ENCODE measurements around the gene LYST. TPM values are rescaled to one million over a fixed set of nuclear protein-coding genes. Genes with fewer than 3 reads are reported as not detected.

LYST gene
- total RNA-seq, 3 donors from 2014 or later: 30.3 to 35.2 (median 33.7) TPM

DNA sequence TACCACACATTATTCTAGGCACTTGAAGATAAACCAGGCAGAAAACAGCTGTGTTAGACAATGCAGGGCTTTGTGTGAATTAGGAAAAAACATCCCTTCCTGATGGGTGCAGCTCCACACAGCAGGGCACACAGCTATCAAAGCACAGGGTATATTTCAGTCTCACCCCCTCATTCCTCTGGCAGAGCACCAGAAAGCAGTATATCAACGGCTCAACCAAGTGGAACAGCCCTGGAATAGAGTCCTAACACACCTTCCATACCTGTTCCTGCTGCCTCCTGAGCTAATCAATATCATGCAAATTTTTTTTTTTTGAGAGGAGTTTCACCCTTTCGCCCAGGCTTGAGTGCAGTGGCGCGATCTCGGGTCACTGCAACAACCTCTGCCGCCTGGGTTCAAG lies 32.1 kb downstream of the LYST start:
- H3K4me3 Mint-ChIP-seq: no peak overlapping the region
- H3K9me3 Mint-ChIP-seq: no peaks in the 10 kb centered on the region
- H3K4me1 Mint-ChIP-seq (ENCODE audit: low read depth): peaks cover 11% of the 10 kb centered on the region
- peaks cover 6% of the 10 kb centered on the region for H3K36me3 Mint-ChIP-seq (ENCODE audit: insufficient read depth)
- DNase-seq (no peak), ATAC-seq (no peak)
- no peaks in the 10 kb centered on the region for H3K27me3 Mint-ChIP-seq (ENCODE audit: low read depth)

DNA sequence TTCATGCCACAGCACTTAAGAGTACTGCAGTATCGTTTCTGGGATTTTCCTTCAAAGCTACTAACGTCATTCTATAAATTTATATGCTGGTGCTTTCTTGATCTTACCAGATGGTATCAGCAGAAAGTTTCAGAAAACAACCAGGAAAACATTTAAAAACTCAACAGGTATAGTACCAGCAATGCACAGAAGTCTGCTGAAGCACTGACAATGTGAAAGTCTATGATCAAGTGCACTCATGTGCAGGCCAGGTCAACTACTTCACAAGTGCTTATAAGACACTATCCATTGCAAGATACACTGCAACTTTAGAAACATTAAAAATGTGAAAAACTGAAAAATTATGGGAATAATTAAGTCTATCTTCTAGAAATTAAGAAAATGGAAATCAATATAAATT lies 34.7 kb downstream of the LYST start:
- H3K27me3 Mint-ChIP-seq (ENCODE audit: low read depth): no peaks in the 10 kb centered on the region
- ATAC-seq (no peak), DNase-seq (no peak)
- peaks cover 6% of the 10 kb centered on the region for H3K4me1 Mint-ChIP-seq (ENCODE audit: low read depth)
- no peak overlapping the region for H3K4me3 Mint-ChIP-seq
- peaks cover 10% of the 10 kb centered on the region for H3K36me3 Mint-ChIP-seq (ENCODE audit: insufficient read depth)
- no peaks in the 10 kb centered on the region for H3K9me3 Mint-ChIP-seq

DNA sequence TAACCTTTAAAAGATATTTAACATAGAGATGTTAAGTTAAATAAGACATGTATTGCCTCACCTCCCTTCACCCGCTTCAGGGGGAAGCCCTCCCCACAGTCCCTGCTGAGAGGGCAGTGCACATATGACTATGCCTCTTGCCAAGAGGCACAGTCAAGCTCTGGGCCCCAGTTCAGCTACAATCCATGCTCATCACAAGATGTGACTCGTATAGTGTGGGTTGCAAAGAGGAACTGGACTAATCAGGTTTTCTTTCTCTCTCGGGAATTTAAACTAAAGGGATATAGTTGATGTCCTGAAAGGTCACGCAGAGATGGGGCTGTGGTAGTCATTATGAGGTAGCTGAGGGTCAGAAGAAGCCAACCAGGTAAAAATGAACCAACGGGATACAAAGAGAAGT lies 35.6 kb downstream of the LYST start:
- Mint-ChIP-seq H3K4me1 (ENCODE audit: low read depth) (peaks cover 6% of the 10 kb centered on the region), H3K36me3 (ENCODE audit: insufficient read depth) (peaks cover 14% of the 10 kb centered on the region), H3K4me3 (no peak overlapping the region), H3K27me3 (ENCODE audit: low read depth) (no peaks in the 10 kb centered on the region), H3K9me3 (no peaks in the 10 kb centered on the region)
- no peak for DNase-seq
- peak; percentile 66 to 83 for ATAC-seq

DNA sequence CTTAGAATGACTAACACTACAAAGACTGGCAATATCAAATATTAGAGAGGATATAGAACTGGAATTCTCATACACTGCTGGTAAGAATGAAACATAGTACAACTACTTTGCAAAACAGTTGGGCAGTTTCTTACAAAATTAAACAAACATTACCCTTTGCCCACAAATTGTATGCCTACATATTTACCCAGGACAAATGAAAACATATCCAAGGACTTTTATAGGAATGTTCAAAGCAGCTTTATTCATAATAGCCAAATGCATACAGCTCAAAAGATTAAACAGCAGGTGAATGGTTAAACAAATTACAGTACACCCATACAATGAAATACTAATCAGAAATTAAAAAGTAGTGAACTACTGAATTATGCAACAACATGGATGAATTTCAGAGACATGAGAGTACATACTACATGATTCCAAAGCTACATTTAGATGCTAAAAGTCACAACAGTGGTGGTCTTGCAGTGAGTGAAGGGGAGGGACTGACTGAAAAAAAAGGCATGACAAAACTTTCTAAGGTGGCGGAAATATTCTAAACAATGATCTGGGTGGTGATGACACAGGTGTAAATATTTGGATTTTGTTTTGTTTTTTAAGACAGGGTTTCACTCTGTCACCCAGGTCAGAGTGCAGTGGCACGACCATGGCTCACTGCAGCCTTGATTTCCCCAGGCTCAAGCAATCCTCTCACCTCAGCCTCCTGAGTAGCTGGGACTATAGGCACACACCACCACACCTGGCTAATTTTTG lies 40.4 kb downstream of the LYST start:
- peaks cover 26% of the 10 kb centered on the region for H3K36me3 Mint-ChIP-seq (ENCODE audit: insufficient read depth)
- H3K4me3 Mint-ChIP-seq: no peak overlapping the region
- H3K4me1 Mint-ChIP-seq (ENCODE audit: low read depth): peaks cover 3% of the 10 kb centered on the region
- no peaks in the 10 kb centered on the region for H3K9me3 Mint-ChIP-seq
- no peak for ATAC-seq
- no peak for DNase-seq
- H3K27me3 Mint-ChIP-seq (ENCODE audit: low read depth): no peaks in the 10 kb centered on the region

DNA sequence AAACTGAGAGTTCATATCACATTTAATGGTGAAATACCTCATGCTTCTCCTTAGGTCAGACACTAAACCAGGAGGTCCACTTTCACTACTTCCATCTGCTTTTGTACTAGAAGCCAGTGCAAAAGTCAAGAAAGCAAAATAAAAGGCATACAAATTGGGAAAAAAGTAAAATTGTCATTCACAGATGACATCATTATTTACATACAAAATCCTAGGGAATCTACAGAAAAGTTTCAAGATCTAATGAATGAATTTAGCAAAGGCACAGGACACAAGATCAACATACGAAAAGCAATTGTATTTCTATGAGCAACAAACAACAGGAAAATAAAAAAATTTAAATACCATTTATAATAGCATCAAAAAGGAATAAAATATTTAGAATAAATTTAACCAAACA lies 41.5 kb downstream of the LYST start:
- H3K4me1 Mint-ChIP-seq (ENCODE audit: low read depth): no peaks in the 10 kb centered on the region

DNA sequence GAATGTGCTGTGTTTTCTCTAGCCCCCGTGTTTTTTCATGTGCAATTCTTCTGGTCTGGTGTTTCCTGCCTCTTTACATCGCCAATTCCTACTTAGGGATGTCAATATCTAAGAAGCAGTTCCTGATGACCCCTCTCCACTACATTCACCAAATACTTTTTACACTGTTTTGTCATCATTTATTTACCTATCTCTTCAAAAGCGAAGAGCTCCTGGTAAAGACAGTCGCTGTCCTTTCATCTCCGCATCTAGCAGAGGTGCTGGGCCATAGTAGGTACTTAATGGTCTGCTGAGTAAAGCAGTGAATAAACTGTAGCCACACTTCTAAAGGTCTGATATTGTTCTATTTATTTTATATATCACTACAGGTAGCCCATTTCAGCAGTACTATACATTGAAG lies 43.0 kb downstream of the LYST start:
- DNase-seq (no peak), ATAC-seq (no peak)
- H3K36me3 Mint-ChIP-seq (ENCODE audit: insufficient read depth): peaks cover 25% of the 10 kb centered on the region
- H3K4me3 Mint-ChIP-seq: no peak overlapping the region
- H3K27me3 Mint-ChIP-seq (ENCODE audit: low read depth): no peaks in the 10 kb centered on the region
- H3K9me3 Mint-ChIP-seq: no peaks in the 10 kb centered on the region
- peaks cover 2% of the 10 kb centered on the region for H3K4me1 Mint-ChIP-seq (ENCODE audit: low read depth)

More for the DNA sequence above, 41.5 kb downstream of the LYST start:
- DNase-seq: no peak
- Mint-ChIP-seq H3K4me3 (no peak overlapping the region), H3K27me3 (ENCODE audit: low read depth) (no peaks in the 10 kb centered on the region), H3K36me3 (ENCODE audit: insufficient read depth) (peaks cover 22% of the 10 kb centered on the region), H3K9me3 (no peaks in the 10 kb centered on the region)
- ATAC-seq: no peak

DNA sequence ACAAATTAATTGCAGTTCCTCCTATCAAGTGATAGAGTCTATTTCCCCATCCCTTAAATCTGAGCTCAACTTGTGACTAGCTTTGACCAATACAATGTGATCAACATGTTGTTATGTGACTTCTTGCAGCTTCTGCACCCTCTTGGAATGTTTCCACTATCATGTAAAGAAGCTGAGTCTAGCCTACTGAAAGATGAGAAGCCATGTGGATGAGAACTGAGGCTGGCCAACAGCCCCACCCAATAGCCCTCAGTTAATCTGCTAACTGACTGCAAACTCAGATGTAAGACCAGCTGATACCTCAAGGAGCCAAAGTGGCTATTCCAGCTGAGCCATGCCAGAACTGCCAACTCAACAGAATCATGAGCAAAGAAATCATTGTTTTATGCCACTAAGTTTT lies 44.0 kb downstream of the LYST start:
- peaks cover 2% of the 10 kb centered on the region for H3K4me1 Mint-ChIP-seq (ENCODE audit: low read depth)

DNA sequence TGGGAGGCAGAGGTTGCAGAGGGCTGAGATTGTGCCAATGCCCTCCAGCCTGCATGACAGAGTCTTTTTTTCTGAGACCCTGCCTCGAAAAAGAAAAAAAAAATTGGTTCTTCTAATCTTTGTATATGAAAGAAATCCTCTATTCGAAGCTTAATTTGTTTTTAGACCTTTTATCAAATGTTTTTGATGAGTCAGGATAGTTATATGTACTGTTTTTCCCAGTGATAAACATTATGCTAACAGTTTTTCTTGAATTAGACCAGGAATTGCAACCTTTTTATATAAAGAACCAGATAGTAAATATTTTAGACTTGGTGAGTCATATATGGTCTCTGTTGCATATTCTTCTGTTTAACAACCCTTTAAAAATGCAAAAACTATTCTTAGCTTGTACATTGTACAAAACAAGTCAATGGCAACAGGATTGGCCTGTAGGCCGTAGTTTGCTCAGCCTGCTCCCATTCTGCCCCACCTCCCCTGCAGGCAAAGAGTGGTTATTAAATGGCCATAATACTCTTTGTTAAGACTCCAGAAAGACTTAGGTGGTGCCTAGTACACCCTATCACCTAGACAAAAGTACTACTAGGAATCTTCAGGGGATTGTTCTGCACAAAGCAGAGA lies 45.2 kb downstream of the LYST start:
- Mint-ChIP-seq H3K4me1 (ENCODE audit: low read depth) (peaks cover 2% of the 10 kb centered on the region), H3K36me3 (ENCODE audit: insufficient read depth) (peaks cover 19% of the 10 kb centered on the region), H3K4me3 (no peak overlapping the region), H3K9me3 (no peaks in the 10 kb centered on the region), H3K27me3 (ENCODE audit: low read depth) (no peaks in the 10 kb centered on the region)
- DNase-seq (no peak), ATAC-seq (no peak)

More for the DNA sequence above, 44.0 kb downstream of the LYST start:
- Mint-ChIP-seq H3K4me3 (no peak overlapping the region), H3K36me3 (ENCODE audit: insufficient read depth) (peaks cover 20% of the 10 kb centered on the region), H3K27me3 (ENCODE audit: low read depth) (no peaks in the 10 kb centered on the region), H3K9me3 (no peaks in the 10 kb centered on the region)
- no peak for DNase-seq
- ATAC-seq: no peak

DNA sequence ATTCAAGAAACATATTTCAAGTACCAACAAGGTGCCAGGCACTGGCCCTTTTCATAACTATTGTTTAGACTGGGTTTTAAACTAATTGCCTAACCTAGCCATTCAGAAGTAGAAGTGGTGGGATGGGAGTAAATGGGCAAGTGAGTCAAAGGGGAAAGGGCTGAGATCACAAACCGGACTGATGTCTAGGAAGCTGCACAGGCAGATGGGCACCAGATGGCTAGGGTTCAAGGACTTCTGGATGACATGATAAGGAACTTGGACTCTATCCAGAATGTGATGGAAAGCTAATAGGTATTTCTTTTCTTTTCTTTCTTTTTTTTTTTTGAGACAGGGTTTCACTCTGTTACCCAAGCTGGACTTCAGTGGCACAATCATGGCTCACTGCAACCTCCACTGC lies 46.6 kb downstream of the LYST start:
- no peak for ATAC-seq
- H3K9me3 Mint-ChIP-seq: no peaks in the 10 kb centered on the region

DNA sequence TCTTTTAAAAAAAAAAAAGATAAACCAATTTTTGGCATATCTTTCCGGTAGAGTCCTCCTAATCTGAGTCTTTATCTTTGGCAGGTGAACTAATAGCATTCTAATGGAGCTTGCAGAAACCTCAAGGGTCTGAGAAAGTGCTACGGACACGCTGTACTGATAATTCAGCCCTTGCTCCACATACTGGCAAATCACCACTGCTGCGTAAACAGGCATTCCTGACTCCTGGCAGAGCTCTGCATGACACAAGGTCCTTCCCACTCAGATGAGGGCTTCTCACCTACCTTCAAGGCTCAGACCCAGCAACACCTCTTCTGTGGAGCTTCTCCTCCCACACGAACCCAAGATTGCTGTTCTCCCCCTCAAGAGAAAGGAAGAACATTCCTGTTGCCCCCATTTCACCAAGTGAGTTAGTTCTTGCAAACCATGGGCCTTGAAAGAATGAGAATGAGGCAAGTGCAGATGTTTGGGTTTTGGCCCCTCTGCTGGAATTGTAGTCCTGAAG lies 48.0 kb downstream of the LYST start:
- peaks cover 2% of the 10 kb centered on the region for H3K4me1 Mint-ChIP-seq (ENCODE audit: low read depth)
- no peak for DNase-seq

More for the DNA sequence above, 46.6 kb downstream of the LYST start:
- H3K27me3 Mint-ChIP-seq (ENCODE audit: low read depth): no peaks in the 10 kb centered on the region
- H3K4me1 Mint-ChIP-seq (ENCODE audit: low read depth): peaks cover 2% of the 10 kb centered on the region
- DNase-seq: no peak
- no peak overlapping the region for H3K4me3 Mint-ChIP-seq
- peaks cover 9% of the 10 kb centered on the region for H3K36me3 Mint-ChIP-seq (ENCODE audit: insufficient read depth)

DNA sequence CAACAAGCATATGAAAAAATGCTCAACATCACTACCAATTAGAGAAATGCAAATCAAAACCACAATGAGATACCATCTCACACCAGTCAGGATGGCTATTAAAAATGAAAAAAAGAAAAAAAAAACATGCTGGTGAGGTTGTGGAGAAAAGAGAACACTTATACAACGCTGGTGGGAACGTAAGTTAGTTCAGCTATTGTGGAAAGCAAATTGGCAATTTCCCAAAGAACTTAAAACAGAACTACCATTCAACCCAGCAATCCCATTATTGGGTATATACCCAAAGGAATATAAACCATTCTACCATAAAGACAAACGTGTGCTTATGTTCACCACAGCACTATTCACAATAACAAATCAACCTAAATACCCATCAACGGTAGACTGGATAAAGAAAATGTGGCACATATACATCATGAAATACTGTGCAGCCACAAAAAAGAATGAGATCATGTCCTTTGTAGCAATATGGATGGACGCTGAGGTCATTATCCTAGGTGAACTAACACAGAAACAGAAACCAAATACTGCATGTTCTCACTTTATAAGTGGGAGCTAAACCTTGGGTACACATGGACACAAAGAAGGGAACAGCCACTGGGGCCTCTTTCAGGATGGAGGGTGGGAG lies 49.5 kb downstream of the LYST start:
- Mint-ChIP-seq H3K27me3 (ENCODE audit: low read depth) (no peaks in the 10 kb centered on the region), H3K36me3 (ENCODE audit: insufficient read depth) (peaks cover 5% of the 10 kb centered on the region), H3K9me3 (no peaks in the 10 kb centered on the region), H3K4me3 (no peak overlapping the region), H3K4me1 (ENCODE audit: low read depth) (peaks cover 2% of the 10 kb centered on the region)
- ATAC-seq (no peak), DNase-seq (no peak)

More for the DNA sequence above, 48.0 kb downstream of the LYST start:
- Mint-ChIP-seq H3K36me3 (ENCODE audit: insufficient read depth) (peaks cover 8% of the 10 kb centered on the region), H3K27me3 (ENCODE audit: low read depth) (no peaks in the 10 kb centered on the region), H3K9me3 (no peaks in the 10 kb centered on the region), H3K4me3 (no peak overlapping the region)
- ATAC-seq: no peak

DNA sequence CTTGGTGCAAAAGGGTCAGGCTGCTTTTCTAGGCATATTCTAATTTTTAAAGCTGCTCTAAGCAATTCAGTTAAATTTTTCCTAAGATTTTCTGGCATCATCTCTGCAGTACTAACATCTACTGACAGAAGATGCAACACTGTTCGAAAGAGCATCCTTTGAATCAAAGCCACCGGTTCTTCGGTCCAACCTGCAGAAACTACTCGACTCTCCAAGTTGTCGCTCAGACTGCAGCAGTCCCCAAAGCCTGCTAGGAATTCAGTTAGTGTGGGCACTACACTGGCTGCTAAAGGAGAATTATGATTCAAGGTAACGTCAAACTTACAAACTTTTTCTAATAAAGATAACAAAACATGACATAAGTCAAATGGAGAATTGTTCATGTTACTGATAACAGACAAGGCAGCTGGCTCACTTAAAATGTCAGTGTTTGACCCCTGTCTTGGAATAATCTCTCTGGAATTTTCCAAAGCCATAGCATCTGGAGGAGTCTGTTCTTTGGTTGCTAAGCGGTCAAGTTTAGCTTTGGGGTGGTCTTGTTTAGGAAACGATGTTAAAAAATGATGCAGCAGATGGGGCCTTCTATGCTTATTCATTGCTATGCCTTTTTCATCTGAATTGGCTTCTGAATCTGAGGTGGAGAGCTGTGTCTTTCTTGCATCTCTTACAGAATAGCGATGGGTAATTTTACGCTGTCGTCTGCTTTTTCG lies 56.9 kb downstream of the LYST start:
- H3K4me1 Mint-ChIP-seq (ENCODE audit: low read depth): no peaks in the 10 kb centered on the region
- ATAC-seq: no peak
- H3K27me3 Mint-ChIP-seq (ENCODE audit: low read depth): no peaks in the 10 kb centered on the region
- no peak overlapping the region for H3K4me3 Mint-ChIP-seq
- DNase-seq: no peak
- H3K36me3 Mint-ChIP-seq (ENCODE audit: insufficient read depth): peaks cover 28% of the 10 kb centered on the region
- no peaks in the 10 kb centered on the region for H3K9me3 Mint-ChIP-seq

DNA sequence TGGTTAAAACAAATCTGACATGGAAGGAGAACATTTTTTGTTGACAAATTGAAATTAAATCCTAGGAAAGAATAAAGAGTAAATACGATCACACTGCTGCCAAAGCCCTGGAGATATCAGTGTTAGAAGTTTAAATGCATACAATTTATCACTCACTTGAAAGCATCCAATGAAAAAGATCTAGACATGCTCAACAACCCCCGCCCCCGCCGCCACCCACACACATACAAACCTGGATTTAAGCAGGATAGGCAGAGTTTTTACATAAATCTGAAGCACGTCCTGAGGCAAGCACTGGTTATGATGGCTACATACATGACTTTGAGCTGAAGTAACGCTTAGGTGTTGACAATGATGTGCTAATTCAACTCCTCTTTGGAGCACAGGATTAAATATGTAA lies 58.5 kb downstream of the LYST start:
- Mint-ChIP-seq H3K9me3 (no peaks in the 10 kb centered on the region), H3K27me3 (ENCODE audit: low read depth) (no peaks in the 10 kb centered on the region), H3K36me3 (ENCODE audit: insufficient read depth) (peaks cover 34% of the 10 kb centered on the region), H3K4me3 (no peak overlapping the region), H3K4me1 (ENCODE audit: low read depth) (no peaks in the 10 kb centered on the region)
- no peak for DNase-seq
- no peak for ATAC-seq

DNA sequence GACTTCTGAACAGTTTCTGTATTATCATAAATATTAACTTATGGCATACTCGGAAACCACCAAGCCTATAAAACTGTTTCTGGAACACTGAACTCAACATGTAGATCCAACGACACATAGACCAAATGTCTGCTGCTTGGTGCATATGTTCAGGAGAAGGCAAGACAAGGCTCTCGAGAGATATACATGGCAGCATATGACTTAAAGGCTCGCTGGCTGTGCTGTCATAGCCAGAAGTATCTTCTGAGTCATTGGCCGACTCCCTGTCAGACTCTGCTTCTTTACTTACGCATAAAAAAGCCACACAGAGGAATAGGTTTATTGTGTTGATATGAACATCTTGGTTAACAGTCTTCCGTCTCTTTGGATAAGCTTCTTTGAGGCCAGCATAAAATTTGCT lies 60.6 kb downstream of the LYST start:
- Mint-ChIP-seq H3K36me3 (ENCODE audit: insufficient read depth) (peaks cover 41% of the 10 kb centered on the region), H3K4me1 (ENCODE audit: low read depth) (peaks cover 4% of the 10 kb centered on the region), H3K4me3 (no peak overlapping the region), H3K27me3 (ENCODE audit: low read depth) (no peaks in the 10 kb centered on the region), H3K9me3 (no peaks in the 10 kb centered on the region)
- DNase-seq: no peak
- no peak for ATAC-seq
